H9 (cell line): ENCODE data around the gene SCUBE3. TPM values are rescaled to one million over a fixed set of nuclear protein-coding genes. Genes with fewer than 3 reads are reported as not detected.

ENCODE experiments used
- DNase-seq: peaks from one replicate; pipeline ENCODE4 v3.0.0-alpha.2; 2017
- H2AFZ ChIP-seq: one replicate; pipeline ENCODE4 v1.6.1; 2013; ENCODE audit warnings: mild to moderate bottlenecking, low read length, control low read depth, moderate library complexity
- H2AK5ac ChIP-seq: 2 replicates; pipeline ENCODE4 v1.6.1; 2013; ENCODE audit warnings: low read length, control low read depth, mixed read lengths; ENCODE audit not compliant: insufficient read length
- H2BK120ac ChIP-seq: one replicate; pipeline ENCODE4 v1.6.1; 2013; ENCODE audit warnings: low read depth, mild to moderate bottlenecking, low read length, control low read depth, inconsistent platforms; ENCODE audit not compliant: poor library complexity, severe bottlenecking
- H2BK12ac ChIP-seq: 2 replicates; pipeline ENCODE4 v1.6.1; 2013; ENCODE audit warnings: low read length, control low read depth, mixed read lengths, low read depth; ENCODE audit not compliant: insufficient read length
- H2BK15ac ChIP-seq: 2 replicates; pipeline ENCODE4 v1.6.1; 2013; ENCODE audit warnings: low read depth, low read length, control low read depth
- H2BK20ac ChIP-seq: one replicate; pipeline ENCODE4 v1.6.1; 2013; ENCODE audit warnings: low read depth, mild to moderate bottlenecking, low read length, control low read depth, inconsistent platforms; ENCODE audit not compliant: poor library complexity, severe bottlenecking
- H2BK5ac ChIP-seq: 2 replicates; pipeline ENCODE4 v1.6.1; 2013; ENCODE audit warnings: low read length, control low read depth, mixed read lengths; ENCODE audit not compliant: insufficient read length
- H3K14ac ChIP-seq: 2 replicates; pipeline ENCODE4 v1.6.1; 2013; ENCODE audit warnings: low read length, control low read depth; ENCODE audit not compliant: insufficient read depth
- H3K18ac ChIP-seq: 2 replicates; pipeline ENCODE4 v1.6.1; 2013; ENCODE audit warnings: low read depth, mild to moderate bottlenecking, mixed read lengths, low read length, control low read depth; ENCODE audit not compliant: insufficient read length
- H3K23ac ChIP-seq: 2 replicates; pipeline ENCODE4 v1.6.1; 2013; ENCODE audit warnings: low read length, control low read depth, mixed read lengths, low read depth; ENCODE audit not compliant: insufficient read length
- H3K23me2 ChIP-seq: 2 replicates; pipeline ENCODE4 v1.6.1; 2013; ENCODE audit warnings: low read depth, mild to moderate bottlenecking, mixed read lengths, low read length, control low read depth; ENCODE audit not compliant: insufficient read length, poor library complexity, severe bottlenecking
- H3K27ac ChIP-seq: 2 replicates; pipeline ENCODE4 v1.5.1; 2013; ENCODE audit warnings: low read length, control low read depth, mixed read lengths, low read depth; ENCODE audit not compliant: insufficient read length
- H3K27me3 ChIP-seq: 2 replicates; pipeline ENCODE4 v1.6.1; 2013; ENCODE audit warnings: low read length, control low read depth, inconsistent platforms; ENCODE audit not compliant: insufficient read depth
- H3K4ac ChIP-seq: 2 replicates; pipeline ENCODE4 v1.6.1; 2013; ENCODE audit warnings: low read depth, mild to moderate bottlenecking, control low read depth, inconsistent platforms, low read length, moderate library complexity
- H3K4me1 ChIP-seq: 2 replicates; pipeline ENCODE4 v1.6.1; 2013; ENCODE audit warnings: low read length, control low read depth, inconsistent platforms; ENCODE audit not compliant: insufficient read depth
- H3K4me2 ChIP-seq: 2 replicates; pipeline ENCODE4 v1.6.1; 2013; ENCODE audit warnings: low read length, control low read depth, mixed read lengths; ENCODE audit not compliant: insufficient read length, insufficient read depth
- H3K56ac ChIP-seq: 2 replicates; pipeline ENCODE4 v1.6.1; 2013; ENCODE audit warnings: low read depth, mild to moderate bottlenecking, mixed read lengths, low read length, control low read depth; ENCODE audit not compliant: insufficient read length
- H3K79me1 ChIP-seq: 2 replicates; pipeline ENCODE4 v1.6.1; 2013; ENCODE audit warnings: low read depth, mild to moderate bottlenecking, moderate library complexity, low read length, control low read depth, inconsistent platforms; ENCODE audit not compliant: insufficient read depth, poor library complexity, severe bottlenecking
- H3K79me2 ChIP-seq: 2 replicates; pipeline ENCODE4 v1.6.1; 2013; ENCODE audit warnings: low read length, control low read depth, inconsistent platforms; ENCODE audit not compliant: insufficient read depth
- H3K9ac ChIP-seq: 2 replicates; pipeline ENCODE4 v1.6.1; 2013; ENCODE audit warnings: low read length, control low read depth, mixed read lengths; ENCODE audit not compliant: insufficient read length; ENCODE audit errors: extremely low read depth
- H3K9me3 ChIP-seq: one replicate; pipeline ENCODE4 v1.6.1; 2013; ENCODE audit warnings: low read depth, low read length, inconsistent platforms; ENCODE audit not compliant: control insufficient read depth
- H3T11ph ChIP-seq: one replicate; pipeline ENCODE4 v1.6.1; 2013; ENCODE audit warnings: mild to moderate bottlenecking, low read length, control low read depth, inconsistent platforms
- H4K20me1 ChIP-seq: one replicate; pipeline ENCODE4 v1.6.1; 2013; ENCODE audit not compliant: control insufficient read depth, insufficient read length, insufficient read depth
- H4K5ac ChIP-seq: 2 replicates; pipeline ENCODE4 v1.6.1; 2013; ENCODE audit warnings: low read depth, mild to moderate bottlenecking, mixed read lengths, low read length, control low read depth; ENCODE audit not compliant: insufficient read length
- H4K8ac ChIP-seq: replicated peaks from 2 replicates; pipeline ENCODE4 v1.6.1; 2013; ENCODE audit warnings: low read length, control low read depth, mixed read lengths, low read depth; ENCODE audit not compliant: insufficient read length
- H4K91ac ChIP-seq: 2 replicates; pipeline ENCODE4 v1.6.1; 2013; ENCODE audit warnings: low read depth, mild to moderate bottlenecking, moderate library complexity, mixed read lengths, low read length, control low read depth; ENCODE audit not compliant: insufficient read length
- H3K27ac Mint-ChIP-seq, 3 experiments: 2 replicates in 2 of 3; 3 replicates in 1 of 3; pipeline ENCODE4 v1.8.0; 2020 to 2021; ENCODE audit warnings: mixed read lengths in 3 of 3, mild to moderate bottlenecking in 1 of 3, moderate library complexity in 1 of 3
- H3K27me3 Mint-ChIP-seq: 2 replicates; pipeline ENCODE4 v1.8.0; 2021; ENCODE audit warnings: low read depth, mild to moderate bottlenecking, moderate library complexity, mixed read lengths
- H3K36me3 Mint-ChIP-seq, 3 experiments: 2 replicates in 2 of 3; 3 replicates in 1 of 3; pipeline ENCODE4 v1.8.0; 2020 to 2021; ENCODE audit warnings: low read depth in 3 of 3, mixed read lengths in 3 of 3; ENCODE audit not compliant: insufficient read depth in 1 of 3
- H3K4me1 Mint-ChIP-seq, 2 experiments: 2 replicates each; pipeline ENCODE4 v1.8.0; 2020; ENCODE audit warnings: mixed read lengths in 2 of 2
- H3K4me3 Mint-ChIP-seq, 2 experiments: 2 replicates in 1 of 2; 3 replicates in 1 of 2; pipeline ENCODE4 v1.8.0; 2020 to 2021; ENCODE audit warnings: mild to moderate bottlenecking in 2 of 2, mixed read lengths in 2 of 2, moderate library complexity in 1 of 2
- H3K9me3 Mint-ChIP-seq, 2 experiments: 2 replicates in 1 of 2; 3 replicates in 1 of 2; pipeline ENCODE4 v1.8.0; 2020; ENCODE audit warnings: mild to moderate bottlenecking in 2 of 2, mixed read lengths in 2 of 2, moderate library complexity in 1 of 2
- CTCF ChIP-seq: fragments of 200-600 bp; sonication (generic); conservative IDR thresholded peaks from 3 replicates; pipeline ENCODE4 v1.8.0; 2021; ENCODE audit warnings: antibody characterized with exemption, mild to moderate bottlenecking
- WGBS: extraction: QIAGEN DNeasy Blood & Tissue Kit; methylation state at CpG from one replicate; pipeline ENCODE4 v1.1.7; 2013; ENCODE audit warnings: missing lambda C conversion rate, low lambda C conversion rate, mixed read lengths; ENCODE audit not compliant: insufficient read length; ENCODE audit errors: extremely low coverage; 5-methylcytosine and 5-hydroxymethylcytosine counted together
- total RNA-seq: library from RNA; stranded (reverse); gene quantifications from 2 replicates; pipeline ENCODE4 v1.2.1, GENCODE V29; 2021

SCUBE3 gene
- total RNA-seq, 1 experiment from 2014 or later, result 2.7 TPM

- DNase-seq, result no peak
- Histone ChIP-seq H3K23me2 (no peaks in the 10 kb centered on the region), H2BK15ac (no peak overlapping the region), H2BK120ac (no peak overlapping the region), H3K4ac (no peak overlapping the region), H2BK20ac (no peak overlapping the region), H2BK5ac (no peak overlapping the region), H3K56ac (no peak overlapping the region), H4K91ac (no peak overlapping the region), H3K23ac (no peak overlapping the region), H3K79me1 (no peaks in the 10 kb centered on the region), H4K8ac (no peak overlapping the region), H3K27me3 (no peaks in the 10 kb centered on the region), H2AFZ (no peak overlapping the region), H3K4me1 (no peaks in the 10 kb centered on the region; the same call in 1 of the 2 replicates), H3K27ac (no peak overlapping the region), H3K9ac (no peak overlapping the region), H3K79me2 (no peaks in the 10 kb centered on the region), H3T11ph (no peak overlapping the region), H3K4me2 (no peak overlapping the region), H4K20me1 (no peaks in the 10 kb centered on the region), H3K18ac (no peak overlapping the region), H2BK12ac (no peak overlapping the region), H4K5ac (no peak overlapping the region), H3K9me3 (no peaks in the 10 kb centered on the region), H3K14ac (no peak overlapping the region), H2AK5ac (no peak overlapping the region)
- Mint-ChIP-seq H3K4me1 (peaks cover 10 to 20% of the 10 kb centered on the region in 2 experiments), H3K9me3 (no peaks in the 10 kb centered on the region), H3K27me3 (peaks cover 10% of the 10 kb centered on the region), H3K4me3 (no peak overlapping the region), H3K36me3 (no peaks in the 10 kb centered on the region), H3K27ac (no peak overlapping the region)
- WGBS, result no CpG with 5 or more reads among the region's 5 CpGs
- no peak for TF ChIP-seq CTCF
Observed at GRCh38 chr6:35181308-35181932, 32.3 kb upstream of the SCUBE3 start.
